Left forelimb (tissue), 1 donor: ENCODE data around the gene SLC7A11.

Experiments used
- DNase-seq: peaks from one replicate; pipeline ENCODE4 v3.0.0-alpha.2; 2018; ENCODE audit warnings: low spot score

SLC7A11 gene

DNA sequence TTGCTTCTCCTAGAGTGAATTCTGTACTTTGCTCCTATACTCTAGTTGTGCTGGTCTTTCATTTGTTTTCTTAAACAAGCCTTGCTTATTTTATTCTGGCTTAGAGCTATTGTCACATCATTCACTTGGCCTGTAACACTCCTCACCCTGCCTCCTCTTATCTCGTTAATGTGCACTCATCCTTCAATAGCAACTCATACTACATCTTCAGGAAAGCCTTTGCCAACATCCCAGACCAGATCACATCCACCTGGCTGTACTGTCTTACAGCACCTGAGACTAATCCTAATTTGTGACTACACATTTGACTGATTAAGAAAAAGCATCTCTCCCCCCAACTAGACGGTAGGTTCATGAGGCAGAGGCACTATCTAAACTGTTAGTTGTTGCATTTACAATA is 80.8 kb downstream of the SLC7A11 start:
- DNase-seq, result no peak

DNA sequence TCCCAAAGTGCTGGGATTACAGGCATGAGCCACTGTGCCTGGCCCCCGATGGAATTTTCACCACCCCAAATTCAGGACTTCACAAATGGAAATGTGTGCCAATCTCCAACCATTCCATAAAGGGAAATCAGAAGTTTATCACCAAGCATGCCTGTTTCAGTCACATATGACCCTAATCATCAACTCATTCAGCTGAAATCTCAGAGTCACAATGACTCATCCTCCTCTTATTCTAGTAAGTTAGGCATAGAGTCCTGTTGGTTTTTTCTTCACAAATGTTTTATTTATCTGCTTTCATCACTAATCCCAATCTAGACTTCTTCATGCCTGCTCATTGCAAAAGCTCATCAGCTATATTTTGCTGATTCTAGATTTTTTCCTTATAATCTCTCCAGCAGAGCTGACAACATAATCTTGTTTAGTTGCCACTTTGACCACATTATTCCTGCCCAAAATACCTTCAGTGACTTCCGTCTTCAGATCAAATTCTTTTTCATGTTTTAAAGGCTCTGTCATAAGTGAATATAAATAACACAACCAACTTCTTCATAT is 83.3 kb downstream of the SLC7A11 start:
- no peak for DNase-seq

DNA sequence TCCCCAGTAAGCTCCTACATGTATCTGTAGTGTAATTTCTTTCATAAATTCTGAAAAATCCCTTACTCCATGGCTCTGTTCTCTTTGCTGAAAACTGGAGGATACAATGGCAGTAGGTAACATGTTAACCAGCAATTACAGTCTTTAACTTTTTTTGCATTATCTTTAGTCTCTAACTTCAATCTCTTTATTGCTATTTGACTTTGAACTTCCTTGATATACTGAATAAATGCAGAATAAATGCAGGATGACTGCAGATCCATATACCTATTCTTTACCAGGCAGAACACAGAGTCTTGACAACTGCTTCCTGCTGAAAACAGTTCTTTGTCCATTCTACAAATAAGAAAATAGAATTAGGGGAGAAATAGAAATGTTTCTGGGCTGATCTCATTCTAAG is 101.3 kb downstream of the SLC7A11 start:
- DNase-seq, result no peak

DNA sequence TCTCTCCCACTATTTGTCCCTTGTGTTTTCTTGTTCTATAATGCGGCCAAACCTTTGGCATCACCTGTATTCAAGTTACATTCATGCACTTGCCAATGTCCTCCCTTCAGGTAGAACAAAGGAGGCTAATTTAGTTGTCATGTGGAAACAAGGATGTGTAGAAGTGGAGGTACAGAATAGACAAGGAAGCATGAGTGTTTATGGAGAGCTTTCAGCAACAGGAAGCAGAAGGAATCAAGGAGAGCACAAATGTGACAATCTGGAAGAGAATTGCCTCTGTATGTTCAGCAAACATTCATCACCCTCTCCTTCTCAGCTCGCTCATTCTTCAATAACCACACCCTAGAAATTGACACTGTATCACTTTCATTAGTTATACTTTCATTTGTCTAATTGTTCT is 103.4 kb downstream of the SLC7A11 start:
- no peak for DNase-seq

DNA sequence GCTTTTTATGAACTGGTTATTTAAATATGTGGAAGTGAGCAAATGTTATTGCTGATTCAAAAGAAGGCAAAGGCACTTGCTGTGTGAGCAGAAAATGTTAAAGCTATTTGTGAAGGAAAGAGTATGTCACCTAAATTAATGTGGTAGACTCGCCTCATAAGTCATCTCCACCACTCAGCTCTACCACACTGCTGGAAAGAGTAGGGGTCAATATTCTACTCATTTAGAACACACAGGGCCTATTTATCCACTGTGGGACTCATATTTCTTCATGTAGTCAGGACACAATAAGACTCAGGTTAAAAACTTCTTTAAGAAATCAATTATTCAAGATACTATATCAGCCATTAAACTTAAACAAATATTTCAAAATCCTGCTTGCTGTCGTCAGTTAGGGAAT is 106.5 kb downstream of the SLC7A11 start:
- DNase-seq, result no peak

DNA sequence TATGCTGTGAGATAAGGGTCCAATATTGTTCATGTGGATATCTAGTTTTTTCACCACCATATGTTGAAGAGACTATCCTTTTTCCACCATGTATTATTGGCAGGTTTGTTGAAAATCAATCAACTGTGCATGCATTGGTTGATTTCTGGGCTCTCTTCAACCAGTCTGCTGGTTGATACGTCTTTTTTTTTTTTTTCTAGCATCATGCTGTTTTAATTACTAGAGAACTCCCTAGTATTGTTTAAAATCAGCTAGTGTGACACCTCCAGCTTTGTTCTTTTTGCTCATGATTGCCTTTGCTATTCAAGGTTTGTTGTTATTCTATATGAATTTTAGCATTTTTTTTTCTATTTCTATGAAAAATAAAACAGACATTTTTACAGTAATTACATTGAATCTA is 123.9 kb downstream of the SLC7A11 start:
- no peak for DNase-seq

DNA sequence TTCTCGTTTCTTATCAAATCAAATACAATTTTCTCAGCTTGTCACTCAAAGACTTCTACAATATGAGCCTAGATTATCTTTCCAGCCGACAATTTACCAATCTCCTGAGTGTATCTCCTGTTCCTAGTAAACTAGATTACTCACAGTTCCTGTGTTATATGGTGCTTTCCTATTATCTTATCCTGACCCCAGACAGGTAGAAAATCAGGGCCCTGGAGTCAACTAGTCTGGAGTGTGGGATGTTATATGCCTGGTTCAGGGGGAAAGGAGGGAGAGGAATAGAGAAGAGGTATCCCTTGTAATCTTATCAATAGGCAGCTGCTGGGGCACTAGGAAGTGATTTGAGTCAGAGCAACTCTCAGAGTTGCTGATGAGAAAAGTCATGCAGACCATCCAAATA is 127.1 kb downstream of the SLC7A11 start:
- DNase-seq, result no peak

DNA sequence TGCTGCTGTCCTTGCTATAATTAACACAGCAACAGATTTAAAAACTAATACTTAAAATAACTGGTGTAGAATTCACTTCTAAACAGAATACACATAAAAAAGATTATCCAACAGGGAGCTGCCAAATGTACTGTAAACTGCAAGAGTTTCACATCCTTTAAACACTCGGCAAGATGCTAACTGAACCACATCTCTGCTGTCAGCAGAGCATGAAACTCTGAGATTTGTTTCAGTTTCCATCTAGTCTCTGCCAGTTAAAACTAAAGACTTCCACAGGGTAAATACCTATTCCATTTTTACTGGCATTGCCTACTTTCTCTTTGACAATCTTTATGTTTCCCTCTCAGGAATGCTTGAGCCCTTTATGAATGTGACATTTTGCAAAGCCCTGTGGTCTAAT is 127.7 kb downstream of the SLC7A11 start:
- no peak for DNase-seq
